GM19351 (cell line): ENCODE results near the gene C16orf74.

Experiments
- ATAC-seq: cut with Tn5 transposase; IDR thresholded peaks from one replicate; pipeline ENCODE4 v1.9.1; 2021; ENCODE audit warnings: mild to moderate bottlenecking, moderate library complexity; ENCODE audit not compliant: unreplicated experiment

C16orf74 gene

GRCh38 chr16:85659805-85660511 is 90.9 kb downstream of the C16orf74 start:
- ATAC-seq, result no peak

DNA sequence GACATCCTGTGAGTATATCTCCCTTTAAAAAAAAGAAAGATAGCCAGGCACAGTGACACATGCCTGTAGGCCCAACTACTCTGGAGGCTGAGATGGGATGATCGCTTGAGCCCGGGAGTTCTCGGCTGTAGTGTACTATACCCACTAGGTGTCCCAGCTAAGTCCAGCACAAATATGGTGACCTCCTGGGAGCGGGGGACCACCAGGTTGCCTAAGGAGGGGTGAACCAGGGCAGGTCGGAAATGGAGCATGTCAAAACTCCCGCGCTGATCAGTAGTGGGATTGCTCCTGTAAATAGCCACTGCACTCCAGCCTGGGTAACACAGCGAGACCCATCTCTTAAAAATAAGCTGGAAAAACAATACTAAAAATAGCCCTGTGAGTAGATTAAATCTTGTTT is 91.6 kb downstream of the C16orf74 start:
- ATAC-seq, result no peak

DNA sequence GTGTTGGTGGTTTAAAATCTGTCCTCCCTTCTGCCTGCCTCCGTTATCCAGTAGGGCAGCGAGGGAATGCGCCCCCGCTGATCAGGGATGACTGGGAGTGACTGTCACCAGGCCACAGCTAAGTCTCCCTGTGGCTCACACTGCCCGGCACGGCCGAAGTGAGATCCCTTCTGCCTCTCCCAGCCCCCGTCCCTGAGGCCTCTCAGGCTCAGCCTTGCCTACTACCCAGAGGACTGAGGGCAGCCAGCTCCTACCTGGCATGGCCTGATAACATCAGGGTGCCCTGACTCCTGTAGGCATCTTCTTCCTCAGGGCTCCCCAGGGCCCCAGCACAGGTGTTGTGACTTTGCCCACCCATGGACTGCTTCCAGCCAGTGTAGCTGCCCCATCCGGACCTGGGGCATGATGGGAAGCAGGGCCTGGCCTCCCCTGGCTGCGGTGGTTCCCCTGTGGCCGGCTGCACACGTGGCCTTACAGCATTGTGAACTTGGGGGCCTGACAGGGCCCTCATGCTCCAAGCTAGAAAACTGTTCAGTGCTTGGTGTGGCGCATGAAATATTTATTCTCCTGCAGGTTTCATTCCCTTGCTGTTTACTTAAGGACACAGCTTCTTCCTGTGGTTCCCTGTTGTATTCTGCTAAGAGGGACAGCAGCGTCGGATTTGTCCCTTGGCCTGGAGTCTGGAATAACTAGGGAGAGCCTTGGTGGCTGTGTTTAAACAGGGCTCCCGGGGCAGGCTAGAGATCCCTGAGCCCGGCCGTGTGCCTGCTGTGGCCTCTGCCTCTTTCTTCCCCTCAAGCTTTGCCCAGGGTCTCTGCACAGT is 92.2 kb downstream of the C16orf74 start:
- ATAC-seq, result no peak

GRCh38 chr16:85657996-85658395 is 92.9 kb downstream of the C16orf74 start:
- no peak for ATAC-seq
